Activated CD8-positive, alpha-beta memory T cell treated with anti-CD3 and anti-CD28 coated beads for 24 hours (primary cell): ENCODE measurements around the gene ESPN.
A peak's percentile ranks its signal among the peaks of the same experiment; 100 is the strongest.

Source experiments
- DNase-seq: peaks from one replicate; pipeline ENCODE4 v3.0.0-alpha.2; 2020

The ESPN gene

DNA sequence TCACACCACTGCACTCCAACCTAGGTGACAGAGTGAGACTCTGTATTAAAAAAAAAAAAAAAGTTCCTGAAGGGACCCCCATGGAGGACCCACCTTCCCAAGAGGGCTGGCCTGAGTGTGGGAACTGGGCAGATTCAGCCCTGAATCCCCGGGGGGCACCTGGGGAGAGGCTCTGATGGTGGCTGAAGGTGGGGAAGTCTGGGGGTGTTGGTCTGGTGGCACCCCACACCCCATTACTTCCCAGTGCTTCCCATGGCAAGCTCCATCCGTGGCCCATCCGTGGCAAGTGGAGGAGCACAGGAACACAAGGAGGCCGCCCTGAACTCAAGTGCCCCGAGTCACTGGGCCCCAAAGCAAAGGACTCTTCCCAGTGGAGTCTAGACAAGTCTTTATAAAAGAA lies 42.2 kb downstream of the ESPN start:
- DNase-seq, result no peak

DNA sequence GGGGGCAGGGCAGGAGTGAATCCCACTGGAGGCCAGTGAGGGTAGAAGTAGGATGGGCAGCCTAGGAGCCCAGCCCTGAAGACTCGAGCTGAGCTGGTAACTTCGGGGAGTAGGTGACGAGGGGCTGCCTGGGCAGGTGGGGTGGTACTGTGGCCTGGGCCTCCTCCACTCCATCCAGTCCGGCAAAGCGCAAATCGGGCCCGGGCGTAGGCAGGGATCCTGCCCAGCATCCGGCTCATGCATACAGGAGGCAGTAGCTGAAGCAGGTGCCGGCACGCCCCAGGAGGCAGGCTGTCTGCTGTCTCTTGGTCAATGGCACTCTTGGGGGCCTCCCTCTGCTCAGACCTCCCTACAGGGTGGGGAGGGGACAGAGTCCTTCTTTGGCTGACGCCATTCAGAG lies 42.6 kb downstream of the ESPN start:
- DNase-seq, result no peak

DNA sequence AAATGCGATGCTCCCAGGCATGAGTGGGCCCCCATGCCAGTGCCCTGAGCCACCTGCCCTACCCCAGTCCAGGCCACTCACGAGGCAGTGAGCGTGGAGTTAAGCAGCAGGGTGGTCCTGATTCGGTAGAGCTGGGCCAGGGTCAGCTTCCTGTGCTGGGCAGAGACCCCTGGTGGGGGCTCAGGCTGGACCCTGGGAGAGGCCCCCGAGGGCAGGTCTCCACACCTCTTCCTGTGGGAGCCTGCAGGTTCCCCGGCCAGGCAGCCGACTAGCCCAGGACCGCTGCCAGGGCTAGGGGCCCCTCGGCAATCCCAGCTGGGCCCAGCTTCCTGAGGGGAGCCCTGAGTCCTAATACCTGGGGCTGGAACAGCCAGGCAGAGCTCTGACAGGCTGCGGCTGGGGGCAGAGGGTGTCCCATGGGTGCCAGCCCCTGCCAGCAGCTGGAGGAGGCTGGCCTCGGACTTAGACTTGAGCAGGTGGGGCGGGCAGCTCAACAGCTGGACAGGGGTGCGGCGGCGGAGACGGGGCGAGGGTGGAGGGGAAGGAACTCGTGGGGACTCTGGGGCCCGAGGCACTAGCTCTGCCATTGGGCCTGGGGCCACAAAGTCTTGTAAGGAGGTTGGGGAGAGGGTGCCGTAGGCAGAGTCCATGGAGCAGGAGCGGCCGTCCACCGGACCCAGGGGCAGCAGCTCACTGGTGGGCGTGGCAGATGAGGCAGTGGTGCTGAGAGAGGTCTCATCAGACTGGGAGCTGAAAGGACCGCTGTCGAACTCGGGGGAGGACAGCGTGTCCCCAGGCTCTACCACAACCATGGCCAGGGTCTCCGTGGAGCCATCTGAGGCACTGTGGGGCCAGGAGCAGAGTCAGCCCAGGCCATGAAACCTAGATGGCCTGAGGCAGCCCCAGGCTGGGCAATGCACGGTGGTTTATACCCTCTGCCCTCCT lies 43.4 kb downstream of the ESPN start:
- DNase-seq, result no peak

DNA sequence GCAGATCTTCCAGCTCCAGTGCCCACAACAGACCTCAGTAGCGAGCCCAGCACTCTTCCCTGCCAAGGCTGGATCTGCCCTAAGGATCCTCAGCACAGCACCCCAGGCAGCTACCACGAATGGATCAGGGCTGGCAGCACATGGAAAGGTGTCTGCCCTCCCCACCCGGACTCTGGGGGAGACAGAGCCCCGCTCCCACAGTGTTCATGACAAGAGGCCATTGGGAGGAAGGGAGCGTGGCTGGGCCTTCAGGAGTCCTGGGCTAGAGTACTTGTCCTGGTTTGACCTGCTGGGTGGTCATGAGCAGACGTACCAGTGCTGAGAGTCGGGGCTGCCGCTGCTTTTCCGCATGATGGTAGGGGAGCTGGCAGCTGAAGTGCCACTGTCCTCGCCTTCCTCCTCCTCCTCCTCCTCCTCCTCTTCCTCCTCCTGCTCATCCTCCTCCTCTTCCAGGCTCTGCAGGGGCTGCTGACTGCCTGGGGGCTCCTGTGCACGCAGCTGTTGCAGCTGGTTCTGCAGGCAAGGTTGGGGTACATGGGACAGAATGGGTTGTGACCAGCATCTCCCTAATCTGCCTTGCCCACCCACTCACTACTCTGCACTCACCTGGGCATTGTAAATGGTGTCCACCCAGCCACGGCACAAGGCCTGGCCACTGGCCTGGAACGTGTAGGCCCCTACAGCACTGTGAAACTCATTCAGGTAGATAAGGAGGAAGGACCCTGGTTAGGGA lies 44.3 kb downstream of the ESPN start:
- no peak for DNase-seq

DNA sequence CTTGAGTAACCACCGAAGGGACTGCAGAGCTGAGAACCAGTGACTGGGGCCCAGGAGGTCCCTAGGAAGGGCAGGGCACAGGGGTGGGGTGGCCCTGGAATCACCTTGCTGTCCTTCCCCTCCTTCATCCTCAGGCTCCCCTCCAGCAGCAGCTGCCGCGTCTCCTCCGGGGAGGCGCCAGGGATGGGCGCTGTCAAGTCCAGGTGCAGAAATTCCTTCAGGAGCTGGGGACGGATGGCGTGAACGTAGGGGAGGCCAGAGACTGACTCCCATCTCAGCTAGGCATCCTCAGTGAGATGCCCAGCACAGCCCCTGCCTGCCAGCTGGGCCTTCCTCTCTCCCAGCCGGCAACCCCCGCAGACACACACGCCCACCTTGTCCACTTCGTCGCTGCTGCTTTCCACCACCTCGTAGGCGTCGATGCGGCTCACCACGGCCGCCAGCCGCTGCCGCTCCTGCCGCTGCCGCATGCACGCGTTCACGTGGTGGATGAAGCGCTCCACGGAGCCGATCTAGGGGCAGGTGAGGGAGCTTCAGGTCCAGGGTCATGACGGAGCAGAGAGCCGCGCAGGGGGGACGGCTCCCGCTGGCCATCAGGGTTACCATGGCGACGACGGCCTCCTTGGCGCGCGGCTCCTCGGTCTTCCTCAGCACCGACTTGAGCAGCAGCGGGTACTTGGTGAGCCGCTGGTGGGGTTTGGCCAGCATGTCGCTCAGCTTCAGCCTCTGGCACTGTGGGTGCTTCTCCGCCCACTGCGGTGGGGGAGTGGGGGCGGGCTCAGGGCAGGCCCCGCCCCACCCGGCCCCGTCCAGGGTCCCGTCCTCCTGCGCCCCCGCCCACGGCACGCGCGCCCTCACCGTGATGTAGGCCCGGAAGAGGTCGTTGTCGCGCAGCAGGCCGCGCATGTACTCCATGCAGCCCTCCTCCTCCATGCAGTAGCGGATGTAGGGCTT lies 45.8 kb downstream of the ESPN start:
- no peak for DNase-seq

DNA sequence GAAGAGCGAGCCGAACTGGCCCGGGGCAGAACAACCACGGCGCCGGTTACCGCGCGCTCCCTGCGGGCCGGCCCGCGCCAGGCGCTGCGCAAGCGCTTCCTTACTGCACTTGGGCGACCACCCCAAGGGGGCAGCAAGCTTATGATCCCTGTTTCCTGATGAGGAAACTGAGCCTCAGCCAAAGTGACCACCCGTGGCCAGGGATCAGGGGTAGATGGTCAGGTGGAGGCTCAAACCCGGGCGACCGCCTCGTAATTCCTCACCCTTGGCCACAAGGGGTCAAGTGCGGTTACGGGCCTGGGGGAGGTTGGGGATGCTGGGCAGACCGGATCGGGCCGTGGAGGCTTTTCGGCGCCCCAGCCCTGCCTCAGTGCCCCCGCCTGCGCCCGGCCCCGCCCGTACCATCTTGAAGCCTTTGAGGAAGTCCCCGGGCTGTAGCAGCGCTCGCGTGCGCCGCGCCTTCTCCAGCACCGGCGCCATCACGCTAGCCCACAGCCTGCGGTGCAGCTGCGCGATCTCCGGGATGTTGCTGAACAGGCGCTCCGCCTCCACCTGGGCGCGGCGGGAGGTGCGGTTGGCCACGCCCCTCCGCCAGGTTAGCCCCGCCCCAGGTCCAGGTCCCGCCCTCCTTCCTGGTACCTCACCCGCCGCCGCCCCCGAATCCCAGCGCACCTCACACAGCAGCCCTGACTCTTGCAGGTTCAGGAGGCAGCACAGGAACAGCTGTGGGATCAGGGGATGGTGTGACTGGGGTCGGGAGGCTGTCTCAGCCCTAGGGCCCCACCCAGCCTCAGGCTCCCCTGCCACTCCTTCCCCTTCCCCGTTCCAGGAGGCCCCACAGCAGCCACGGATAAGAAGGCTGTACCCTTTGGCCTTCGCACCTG lies 46.8 kb downstream of the ESPN start:
- DNase-seq, result no peak

DNA sequence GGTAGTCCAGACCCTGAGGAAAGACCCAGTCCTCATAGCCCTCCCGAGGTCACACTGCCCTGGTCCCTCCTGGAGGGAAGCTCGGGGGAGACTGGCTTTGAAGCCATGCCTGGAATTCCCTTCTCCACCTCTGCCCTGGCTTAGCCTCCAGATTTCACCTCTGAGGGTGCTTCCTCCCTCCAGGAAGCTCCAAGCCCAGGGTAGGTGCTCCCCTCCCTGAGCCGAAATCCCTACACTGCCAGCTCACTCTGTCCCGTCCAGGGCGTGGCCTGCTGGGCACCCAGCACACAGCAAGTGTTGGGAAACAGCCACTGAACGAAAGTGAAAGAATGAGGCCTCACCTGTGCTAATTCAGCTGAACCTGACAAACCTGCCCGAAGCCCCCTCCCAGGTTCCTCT lies 47.4 kb downstream of the ESPN start:
- DNase-seq, result no peak

DNA sequence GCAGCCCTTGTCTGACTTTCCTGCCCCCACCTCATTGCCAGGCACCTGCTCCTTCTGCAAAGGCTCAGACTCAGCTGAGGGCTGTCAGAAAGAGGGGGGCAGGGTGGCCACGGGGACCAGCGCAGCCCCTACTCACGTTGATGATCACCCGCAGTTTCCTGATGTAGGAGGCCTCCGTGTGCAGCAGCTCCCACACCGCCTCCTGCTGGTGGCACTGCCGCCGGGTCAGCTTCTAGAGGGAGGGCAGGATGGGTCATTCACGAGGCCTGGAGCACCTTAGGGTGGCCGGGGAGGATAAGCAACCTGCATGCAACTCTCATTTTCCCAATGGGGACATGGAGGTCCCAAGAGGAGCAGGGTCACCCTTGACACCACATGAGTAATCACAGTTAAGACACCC lies 47.8 kb downstream of the ESPN start:
- no peak for DNase-seq

DNA sequence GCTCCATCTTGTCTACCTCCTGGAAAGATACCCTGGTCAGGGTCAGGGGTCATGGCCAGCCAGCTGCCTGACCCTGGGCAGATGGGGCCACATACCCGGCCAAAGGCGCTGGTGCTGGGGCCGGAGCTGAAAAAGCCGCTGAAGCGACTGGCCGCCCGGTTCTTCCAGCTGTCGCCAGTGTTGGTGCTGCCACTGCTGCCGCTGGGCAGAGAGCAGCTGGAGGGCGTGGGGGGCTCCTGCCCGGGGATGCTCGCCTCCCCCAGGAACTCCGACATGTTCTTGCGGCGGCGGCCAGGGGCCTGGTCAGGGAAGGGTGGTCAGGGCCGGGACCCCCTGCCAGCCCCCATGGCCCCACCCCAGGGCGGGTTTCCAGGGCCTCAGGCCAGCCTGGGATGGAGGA lies 48.6 kb downstream of the ESPN start:
- DNase-seq, result no peak

DNA sequence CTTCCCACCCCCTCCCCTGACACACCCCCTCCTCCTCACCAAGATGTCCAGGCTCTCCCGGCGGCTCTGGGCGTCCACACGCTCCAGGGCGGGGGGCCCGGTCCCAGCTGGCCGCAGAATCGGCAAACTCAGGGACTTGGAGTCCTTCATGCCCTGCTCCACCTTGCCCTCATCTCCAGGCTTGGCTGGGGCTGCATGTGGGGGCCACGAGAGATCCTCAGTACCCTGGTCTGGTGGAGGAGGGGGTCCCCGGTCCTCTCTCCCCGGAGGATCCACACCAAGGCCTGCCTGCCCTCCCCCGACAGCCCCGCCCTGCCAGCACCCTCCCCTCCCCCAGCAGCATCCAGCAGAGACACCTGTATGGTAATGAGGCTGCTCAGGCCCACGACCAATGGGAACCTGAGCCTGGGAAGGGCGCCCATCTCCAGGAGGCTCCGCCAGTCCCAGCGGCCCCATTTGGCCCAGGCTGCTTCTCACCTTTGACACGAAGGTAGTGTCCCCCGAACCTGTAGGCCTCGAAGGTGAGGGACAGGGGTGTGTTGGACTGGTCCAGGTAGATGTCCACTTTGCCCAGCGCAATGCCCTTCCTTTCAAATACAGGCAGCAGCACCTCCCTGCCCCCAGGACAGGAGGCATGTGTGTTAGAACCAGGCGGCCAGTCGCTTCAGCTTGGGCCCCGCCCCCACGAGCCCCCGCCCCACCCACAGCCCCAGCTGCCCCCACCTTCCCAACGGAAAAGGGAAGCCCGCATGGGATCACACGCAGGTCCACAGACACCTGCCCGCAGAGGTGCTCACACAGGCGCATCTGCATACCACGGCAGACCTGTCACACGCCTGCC lies 49.6 kb downstream of the ESPN start:
- no peak for DNase-seq

DNA sequence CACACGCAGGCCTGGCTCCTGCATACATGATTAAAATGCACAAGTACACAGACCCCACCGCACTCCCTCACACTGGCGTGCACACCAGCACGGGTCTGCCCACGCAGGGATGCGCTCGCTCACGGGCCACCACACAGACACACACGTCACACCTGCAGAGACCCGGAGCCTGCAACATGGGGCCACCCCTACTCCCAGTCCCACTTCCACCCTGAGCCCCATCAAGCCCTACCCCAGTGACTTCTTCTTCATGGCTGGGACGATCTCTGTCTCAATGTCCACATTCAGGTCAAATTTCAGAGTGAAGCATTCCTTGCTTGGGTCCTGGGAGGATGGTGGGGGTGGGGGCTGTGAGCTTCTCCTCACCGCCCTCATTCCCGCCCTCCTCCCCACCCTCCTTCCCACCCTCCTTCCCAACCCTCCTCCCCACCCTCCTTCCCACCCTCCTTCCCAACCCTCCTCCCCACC lies 50.3 kb downstream of the ESPN start:
- no peak for DNase-seq

DNA sequence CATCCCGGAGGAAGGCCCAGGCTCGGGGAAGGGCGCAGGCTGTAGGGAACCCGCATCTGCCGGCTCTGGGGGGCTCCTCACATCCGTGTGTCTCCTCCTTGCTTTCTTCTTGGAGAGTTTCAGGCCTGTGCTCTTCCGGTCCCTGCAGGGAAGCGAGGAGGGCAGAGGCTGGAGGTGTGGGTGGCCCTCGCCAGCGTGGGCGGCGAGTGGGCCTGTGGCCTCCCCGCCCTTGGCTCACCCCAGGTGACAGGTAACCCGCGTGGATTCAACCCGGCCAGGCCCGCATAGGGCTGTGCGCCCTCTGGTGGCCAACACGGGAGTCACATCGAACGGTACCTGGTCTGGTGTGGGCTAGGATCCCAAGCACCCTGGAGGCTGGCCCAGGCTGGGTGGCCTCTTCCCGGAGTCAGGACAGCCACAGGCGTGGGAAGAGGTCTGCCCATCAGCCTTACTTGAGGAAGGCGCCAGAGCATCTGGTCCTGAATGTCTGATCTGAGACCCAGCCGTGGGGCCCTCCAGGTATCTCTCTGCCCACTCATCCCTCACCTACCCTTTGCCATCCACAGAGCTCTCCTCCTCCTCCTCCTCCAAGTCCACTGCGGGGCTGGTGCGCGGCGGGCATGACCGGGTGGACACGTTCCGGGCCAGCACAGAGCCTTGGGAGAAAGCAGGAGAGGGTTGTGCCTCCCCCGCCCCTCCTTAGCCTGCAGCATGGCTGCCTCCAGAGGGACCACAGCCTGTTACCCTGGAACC lies 51.0 kb downstream of the ESPN start:
- DNase-seq, result peak; percentile 91

DNA sequence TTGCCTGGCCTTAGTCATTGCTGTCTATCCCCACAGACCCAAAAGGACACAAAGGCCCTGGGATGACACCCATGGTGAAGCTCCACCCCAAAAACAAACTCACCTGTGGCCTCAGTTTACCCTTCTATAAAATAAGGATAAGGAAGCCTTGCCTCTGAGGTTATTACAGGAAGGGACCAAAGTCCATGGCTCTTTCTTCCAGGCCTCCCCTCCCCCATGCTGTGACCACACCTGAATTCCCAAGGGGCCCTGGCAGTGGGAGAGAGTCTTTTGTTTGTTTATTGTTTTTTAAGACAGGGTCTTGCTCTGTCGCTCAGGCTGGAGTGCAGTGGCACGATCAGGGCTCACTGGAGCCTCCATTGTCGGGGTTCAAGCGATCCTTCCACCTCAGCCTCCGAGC lies 51.9 kb downstream of the ESPN start:
- no peak for DNase-seq

DNA sequence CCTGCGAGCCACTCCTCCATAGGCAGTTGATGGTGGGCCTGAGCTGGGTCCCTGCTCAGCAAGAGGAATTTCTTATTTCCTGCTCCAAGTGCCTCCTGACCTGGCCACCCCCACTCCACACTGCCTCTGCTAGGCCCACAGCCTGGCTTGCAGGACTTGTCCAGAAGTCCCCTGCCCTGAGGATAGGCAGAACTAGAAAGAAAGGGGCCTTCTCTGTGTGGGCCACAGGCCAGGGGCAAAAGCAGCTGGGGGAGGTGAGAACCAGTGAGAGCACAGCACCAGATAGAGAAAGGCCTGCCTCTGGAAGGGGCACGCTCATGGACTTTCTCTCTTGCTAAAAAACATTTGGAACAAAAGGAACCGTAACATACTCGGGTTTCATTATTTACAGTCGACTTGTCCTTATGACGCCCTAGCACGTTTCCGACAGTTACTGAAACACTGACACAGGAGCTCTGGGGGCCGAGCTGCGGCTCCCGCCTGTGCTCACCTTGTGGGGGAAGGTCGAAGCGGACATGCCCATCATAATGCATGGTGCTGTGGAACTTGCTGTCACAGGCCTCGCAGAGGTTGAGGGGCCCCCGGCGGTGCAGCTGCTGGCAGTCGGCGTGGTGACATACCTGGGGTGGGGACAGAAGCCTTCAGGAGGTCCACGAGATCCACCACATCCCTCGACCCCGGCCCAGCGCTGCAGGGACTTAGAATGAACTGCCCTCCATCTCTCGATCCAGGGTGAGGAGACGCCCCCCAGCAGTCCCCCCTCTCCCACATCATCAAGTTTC lies 52.7 kb downstream of the ESPN start:
- DNase-seq, result no peak

DNA sequence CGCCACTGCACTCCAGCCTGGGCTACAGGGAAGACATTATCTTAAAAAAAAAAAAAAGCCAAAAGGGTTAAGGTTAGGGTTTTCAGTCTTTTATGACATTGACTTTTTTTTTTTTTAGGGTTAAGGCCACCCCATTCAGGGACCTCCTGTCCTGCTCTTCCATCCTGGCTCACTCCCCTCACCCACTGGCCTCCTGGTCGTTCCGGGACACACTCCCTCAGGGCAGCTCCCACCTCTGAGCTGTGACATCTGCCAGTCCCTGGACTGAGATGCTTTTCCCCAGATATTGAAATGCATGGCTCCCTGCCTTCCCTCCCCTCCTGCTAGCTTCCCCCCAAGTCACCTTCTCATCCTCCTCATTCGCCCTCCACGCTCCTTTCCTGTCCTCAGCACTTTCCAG lies 57.2 kb downstream of the ESPN start:
- DNase-seq, result no peak

DNA sequence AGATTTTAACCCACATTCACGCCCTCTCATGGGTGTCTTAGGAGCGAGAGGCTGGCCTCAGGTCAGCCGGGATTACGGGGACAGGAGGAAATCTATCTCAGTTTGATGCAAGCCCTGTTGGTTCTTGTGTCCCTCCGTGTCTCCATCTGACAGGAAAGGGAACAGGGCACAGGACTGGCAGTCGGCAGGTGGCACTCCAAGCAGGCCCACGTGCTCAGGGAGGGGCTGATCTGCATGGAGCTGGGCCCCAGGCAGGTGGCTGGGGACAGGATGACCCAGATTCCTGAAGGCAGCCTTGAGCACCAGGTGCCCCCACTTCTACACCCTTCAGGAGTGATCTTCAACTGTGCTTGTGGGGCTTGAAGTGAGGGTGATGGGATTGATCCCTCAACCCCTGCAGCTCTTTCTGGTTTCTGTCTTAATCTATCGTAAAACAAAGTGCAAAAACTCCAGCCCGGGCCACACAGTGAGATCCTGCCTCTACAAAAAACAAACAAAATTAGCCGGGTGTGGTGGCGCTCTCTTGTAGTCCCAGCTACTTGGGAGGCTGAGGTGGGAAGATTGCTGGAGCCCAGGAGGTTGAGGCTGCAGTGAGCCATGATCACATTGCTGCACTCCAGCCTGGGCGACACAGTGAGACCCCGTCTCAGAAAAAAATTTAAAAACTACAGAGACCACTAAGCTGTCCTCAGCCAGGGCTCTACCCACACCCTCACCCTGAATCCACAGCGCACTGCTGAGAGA lies 58.6 kb downstream of the ESPN start:
- DNase-seq, result no peak

DNA sequence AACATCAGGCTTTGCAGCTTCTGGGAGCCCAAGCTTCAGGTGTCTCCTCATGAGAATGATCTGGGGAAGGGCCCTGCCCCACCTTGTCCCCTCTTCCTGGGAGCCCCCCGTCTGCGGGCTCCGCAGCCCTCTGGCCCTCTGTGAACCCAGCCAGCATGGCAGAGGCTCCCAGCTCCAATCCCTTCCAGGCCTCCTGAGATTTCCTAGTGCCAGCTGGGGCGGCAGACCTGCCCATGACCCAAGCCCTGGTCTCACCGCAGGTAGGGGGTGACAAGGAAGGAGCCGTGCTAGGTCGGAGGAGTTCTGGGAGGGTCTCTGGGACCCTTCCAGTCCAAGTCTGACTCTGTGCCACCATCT lies 59.2 kb downstream of the ESPN start:
- no peak for DNase-seq

DNA sequence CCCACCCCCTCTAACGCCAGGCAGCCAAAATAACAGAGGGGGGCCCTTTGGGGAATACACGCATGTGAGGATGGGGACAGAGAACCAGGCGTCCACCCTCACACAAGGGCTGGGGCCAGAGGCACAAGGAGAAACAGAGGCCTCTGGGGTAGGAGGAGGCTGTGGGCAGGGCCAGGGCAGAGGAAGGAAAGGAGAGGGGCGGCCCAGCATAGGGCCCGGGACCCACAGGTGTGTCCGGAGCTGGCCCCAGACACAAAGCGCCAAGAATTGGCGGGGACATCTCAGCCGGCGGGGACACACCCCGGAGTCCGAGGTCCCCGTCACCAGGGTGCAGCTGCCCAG lies 60.2 kb downstream of the ESPN start:
- no peak for DNase-seq
